Measurements from ENCODE around the gene ECHDC1.

DNA sequence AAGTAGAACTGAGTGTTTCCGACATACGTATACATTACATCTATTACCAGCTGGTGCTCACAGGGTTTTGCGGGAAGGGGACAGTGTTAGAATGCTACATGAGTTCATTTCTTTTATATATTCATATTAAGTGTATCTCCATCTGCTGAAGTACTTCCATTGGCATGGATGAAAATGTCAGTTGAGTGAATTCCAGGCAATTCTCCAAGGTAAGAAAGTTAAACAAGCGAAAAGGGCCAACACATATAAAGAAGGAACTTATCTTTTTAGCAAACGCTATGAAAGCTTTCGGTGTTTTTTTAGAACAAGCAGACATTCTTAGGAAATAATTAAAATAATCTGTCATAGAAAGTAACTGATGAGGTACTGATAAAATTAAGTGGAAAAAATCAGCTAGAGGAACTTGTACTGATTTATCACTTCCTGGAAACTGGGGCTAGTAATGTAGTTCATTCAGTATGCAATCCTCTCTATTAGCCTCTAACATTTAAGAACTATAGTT, 42.2 kb downstream of the ECHDC1 start:
- TF ChIP-seq, protein P1, sequence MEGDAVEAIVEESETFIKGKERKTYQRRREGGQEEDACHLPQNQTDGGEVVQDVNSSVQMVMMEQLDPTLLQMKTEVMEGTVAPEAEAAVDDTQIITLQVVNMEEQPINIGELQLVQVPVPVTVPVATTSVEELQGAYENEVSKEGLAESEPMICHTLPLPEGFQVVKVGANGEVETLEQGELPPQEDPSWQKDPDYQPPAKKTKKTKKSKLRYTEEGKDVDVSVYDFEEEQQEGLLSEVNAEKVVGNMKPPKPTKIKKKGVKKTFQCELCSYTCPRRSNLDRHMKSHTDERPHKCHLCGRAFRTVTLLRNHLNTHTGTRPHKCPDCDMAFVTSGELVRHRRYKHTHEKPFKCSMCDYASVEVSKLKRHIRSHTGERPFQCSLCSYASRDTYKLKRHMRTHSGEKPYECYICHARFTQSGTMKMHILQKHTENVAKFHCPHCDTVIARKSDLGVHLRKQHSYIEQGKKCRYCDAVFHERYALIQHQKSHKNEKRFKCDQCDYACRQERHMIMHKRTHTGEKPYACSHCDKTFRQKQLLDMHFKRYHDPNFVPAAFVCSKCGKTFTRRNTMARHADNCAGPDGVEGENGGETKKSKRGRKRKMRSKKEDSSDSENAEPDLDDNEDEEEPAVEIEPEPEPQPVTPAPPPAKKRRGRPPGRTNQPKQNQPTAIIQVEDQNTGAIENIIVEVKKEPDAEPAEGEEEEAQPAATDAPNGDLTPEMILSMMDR (IDR thresholded peaks at IDR 0.05 in 8 of 11, conservative IDR thresholded peaks at IDR 0.05 in 3 of 11): no peak
- TF ChIP-seq POLR2AphosphoS5 (IDR thresholded peaks at IDR 0.05): no peak
- TF ChIP-seq POLR2A (IDR thresholded peaks at IDR 0.05): no peak

Measured in spleen (tissue), 7 donors.